Stimulated activated CD4-positive, alpha-beta T cell treated with anti-CD3 and anti-CD28 coated beads, Interleukin-1b, Interleukin-23, amount 100 ng/mL, for 24 hours (primary cell): ENCODE results near the gene KCNG2.
"Not testable (repeated sequence)": the region's sequence is repeated elsewhere in the genome, so short reads cannot be mapped to it uniquely, and the experiment has no call there.

Source experiments
- DNase-seq, 4 experiments: peaks; one replicate each; pipeline ENCODE4 v3.0.0-alpha.2; 2020; ENCODE audit warnings: low read depth in 4 of 4, low spot score in 1 of 4

The KCNG2 gene

DNA sequence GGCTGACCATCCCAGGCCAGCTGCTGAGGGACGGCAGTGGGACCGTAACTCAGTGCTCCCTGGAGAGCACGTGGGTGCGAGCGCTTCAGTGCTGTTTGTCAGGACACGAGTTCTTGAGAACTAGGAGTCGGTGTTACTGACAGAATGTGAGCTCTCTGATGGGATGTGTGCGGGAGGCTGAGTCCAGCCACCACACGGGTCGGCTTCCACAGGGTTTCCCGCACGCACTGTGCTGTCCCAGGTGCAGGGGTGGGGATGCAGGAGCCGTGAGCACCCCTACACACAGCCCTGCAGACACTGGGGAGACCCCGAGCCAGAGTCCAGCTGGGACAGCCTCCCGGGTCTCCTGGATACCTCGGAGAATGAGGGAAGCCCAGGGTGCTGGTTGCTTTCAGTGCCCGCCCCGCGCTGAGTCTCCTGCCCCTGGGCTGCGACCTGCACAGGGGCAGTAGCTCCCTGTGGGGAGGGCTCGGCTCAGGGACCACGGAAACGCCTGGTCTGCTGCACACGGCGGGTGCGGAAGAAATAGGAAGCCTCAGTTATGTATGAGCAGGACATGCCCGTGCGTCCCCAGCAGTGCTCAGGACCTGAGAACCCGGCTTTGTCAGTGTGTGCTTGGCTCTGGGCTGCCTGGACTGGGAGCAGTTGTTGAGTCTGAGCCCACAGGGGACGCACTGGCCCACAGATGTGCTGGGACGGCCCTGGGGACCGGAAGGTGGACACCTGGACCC, 71.2 kb downstream of the KCNG2 start:
- DNase-seq, result no peak

DNA sequence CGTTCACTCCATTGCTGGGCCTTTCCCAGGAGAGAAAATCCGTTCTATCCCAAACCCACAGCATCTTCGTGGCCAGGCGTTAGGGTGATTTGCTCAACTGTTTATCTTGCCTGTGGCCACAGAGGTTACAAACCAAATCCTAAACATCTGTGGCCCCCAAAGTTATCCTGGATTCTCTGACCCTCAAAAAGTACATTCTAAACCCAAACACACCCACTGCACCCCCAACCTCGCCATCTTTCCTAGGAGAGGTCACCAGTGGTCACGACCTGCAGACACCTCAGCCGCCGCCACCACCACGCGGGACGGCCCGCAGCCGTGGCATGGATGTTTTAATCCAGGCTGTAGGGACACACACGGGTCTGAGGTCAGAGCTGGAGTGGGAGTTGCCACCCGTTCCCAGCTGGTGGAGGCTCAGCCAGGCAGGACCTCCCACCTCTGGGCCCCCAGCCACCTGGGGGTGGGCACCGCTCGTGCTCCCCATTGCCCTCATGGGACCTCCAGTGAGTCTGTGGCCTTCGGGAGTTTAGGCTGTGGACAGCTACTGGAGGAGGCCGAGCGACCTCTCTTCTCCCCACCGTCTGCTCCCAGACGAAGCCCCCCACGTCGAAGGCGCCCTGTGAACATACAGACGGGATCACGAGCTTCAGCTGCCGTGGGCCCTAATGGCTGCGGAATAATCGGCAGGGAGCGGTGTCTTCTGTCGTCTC, 72.0 kb downstream of the KCNG2 start:
- no peak for DNase-seq

DNA sequence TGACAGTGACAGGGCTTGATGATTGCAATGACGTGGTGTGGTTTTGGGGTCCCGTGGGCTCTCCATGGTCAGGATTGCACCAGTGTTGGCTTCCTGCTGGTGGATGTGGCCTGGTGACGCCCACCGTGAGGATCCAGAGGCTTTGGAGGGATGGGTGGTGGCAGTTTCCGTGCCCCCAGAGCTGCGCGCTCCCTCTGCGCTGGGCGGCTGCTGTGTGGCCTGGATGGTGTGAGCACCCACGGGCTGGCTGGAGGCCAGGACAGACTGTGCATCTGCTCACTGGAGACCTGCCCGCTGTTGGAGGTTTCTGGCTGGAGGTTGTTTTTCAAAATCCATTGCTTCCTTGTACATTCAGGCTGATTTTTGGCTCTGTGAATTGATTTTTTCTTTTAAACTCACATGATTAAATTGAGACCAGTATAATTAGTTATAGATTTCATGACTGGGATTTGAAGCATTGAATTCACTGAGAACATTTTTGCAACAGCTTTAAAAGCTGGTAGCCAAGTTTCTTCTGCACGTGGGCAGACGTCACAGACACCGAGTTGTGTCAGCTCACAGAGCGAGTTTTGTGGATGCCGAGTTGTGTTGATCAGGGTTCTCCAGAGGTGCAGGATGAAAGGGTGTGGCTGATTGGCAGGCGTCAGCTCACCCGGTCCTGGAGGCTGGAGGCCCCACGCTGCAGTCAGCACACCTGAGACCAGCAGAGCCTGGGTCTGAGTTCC, 72.7 kb downstream of the KCNG2 start:
- DNase-seq, result no peak

GRCh38 chr18:79871026-79871390, 73.3 kb downstream of the KCNG2 start:
- DNase-seq, result no peak

DNA sequence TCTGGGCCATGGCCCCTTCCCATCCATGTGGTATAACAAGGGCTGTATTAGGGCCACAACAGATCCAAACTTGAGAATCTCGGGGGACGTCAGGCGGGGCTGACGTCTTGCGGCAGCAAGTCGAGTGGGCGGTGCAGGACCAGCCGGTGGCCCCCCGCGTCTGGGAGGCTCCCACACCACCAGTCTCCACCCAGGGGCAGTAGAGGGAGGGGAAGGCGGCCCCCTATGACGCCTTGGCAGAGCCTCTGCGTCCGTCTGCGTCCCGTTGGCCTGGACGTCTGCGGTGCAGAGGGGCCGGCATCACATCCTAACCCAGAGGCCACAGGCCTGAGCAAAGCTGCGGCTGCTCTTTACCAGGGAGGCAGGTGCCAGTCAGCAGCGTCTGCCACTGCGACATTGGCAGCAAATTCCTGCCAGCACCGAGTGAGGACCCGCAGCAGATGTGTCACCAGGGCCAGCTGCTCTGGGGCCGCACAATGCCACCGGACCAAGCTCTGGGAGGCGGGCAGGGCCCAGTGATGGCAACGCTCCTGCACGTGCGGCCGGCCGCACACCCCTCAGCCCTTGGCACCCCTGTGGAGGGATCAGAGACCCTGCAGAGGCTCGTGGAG, 73.8 kb downstream of the KCNG2 start:
- no peak for DNase-seq

GRCh38 chr18:79872527-79873444, 75.0 kb downstream of the KCNG2 start:
- DNase-seq, result no peak

DNA sequence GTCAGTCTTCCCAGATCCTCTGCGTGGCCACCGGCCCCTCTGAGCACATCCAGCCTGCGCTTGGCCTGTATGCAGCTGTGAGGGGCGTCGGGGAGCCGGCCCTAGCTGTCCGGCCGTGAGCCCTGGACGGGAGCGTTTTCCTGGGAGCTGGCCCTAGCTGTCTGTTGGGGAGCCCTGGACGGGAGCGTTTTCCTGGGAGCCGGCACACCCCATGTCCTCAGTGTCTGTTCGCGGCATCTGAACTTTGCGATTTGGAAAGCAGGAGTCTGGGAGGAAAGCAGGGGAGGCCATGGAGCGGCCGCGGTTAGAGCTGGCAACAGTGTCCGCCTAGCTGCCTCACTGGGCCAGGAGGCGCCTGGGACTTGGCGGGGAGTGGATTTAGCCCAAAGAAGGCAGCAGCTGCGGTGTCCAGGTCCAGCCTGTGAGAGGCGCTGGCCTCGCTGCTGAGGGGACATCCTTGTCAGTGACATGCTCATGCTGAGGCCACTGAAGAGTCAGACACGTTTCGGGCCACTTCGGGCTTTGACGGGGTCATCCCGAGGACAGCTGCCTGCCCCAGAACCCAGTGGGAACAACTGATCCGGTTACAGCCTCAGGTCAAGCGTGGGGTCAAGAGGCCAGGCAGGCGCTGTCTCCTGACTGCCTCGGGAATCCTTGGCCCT, 75.8 kb downstream of the KCNG2 start:
- DNase-seq, result no peak

- no peak for DNase-seq
Measured at GRCh38 chr18:79874553-79875530, 77.1 kb downstream of the KCNG2 start.

- DNase-seq, result no peak
Measured at GRCh38 chr18:79875531-79875919, 77.8 kb downstream of the KCNG2 start.

DNA sequence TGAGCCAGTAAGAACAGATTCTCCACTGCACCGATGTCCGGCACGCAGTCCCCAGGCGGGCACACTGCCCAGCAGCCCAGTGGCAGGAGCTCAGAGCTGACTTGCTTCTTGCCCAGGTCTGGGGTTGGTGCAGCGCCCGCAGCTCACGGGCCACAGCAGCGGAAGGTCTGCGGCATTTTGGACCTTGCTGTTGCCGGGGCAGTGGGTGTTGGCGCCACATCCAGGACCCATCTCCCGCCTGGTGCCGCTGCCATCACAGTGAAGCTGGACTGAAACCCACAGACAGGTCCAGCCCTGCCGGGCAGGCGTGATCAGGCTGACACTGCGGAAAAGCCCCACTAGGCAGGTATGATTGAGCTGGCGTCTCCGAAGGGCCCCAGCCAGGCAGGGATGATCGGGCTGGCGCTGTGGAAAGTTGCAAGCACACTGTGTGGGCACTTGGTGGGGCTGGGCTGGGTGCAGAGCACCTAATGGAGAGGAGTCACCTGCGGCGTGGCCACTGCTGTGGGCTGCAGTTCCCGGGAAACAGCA, 78.3 kb downstream of the KCNG2 start:
- DNase-seq, result no peak

GRCh38 chr18:79876497-79876896, 78.8 kb downstream of the KCNG2 start:
- DNase-seq, result no peak

DNA sequence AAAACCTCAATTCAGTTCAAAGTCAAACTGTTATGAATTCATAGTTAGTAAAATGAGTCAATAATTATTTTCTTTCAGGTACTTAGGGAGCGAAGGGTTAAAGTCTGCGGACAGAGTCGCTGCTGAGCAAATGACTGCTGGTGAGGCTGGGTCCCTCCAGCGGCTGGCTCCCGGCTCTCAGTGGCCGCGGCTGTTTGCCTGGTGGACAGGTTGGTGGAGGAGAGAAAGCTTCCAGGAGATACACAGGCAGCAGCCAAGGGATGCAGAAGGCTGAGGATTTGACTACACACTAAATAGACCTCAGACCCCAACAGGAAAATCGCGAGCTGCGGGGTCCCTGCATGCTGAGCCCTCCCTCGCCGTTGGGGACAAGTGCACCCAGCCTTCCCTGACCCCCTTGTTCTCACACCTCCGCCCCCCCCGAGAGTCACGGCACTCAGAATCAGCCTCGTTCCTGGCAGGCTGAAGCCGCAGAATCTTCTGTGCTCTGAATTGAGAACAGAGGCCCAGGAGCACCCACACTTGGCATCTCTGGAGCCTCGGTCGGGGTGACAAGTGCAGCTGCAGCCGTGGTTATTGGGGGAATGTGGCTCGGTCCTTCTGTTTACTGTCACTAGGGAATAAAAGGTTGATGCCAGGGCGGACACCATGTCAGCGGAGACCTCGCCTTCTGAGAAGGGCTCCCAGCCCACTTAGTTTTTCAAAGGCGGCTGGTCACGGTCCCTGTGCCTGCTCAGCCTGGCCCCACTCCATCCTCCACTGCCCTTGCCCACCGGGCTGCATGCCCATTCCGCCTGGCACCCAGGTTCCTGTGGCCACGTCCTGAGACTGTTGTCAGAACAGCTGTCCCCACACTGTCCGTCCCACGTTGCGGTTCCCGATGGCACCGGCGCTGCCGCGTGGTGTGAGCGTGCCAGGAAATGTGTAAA, 79.7 kb downstream of the KCNG2 start:
- DNase-seq, result no peak

DNA sequence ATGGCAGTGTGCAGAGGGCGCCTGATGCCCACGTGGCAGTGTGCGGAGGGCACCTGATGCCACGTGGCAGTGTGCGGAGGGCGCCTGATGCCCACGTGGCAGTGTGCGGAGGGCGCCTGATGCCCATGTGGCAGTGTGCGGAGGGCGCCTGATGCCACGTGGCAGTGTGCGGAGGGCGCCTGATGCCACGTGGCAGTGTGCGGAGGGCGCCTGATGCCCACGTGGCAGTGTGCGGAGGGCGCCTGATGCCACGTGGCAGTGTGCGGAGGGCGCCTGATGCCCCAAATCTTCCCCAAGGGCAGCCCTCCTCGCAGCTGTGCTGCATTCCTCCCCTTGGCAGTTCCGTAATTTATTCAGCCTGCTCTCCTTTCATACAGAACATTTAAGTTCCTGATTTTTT, 80.5 kb downstream of the KCNG2 start:
- not testable (repeated sequence) for DNase-seq

DNA sequence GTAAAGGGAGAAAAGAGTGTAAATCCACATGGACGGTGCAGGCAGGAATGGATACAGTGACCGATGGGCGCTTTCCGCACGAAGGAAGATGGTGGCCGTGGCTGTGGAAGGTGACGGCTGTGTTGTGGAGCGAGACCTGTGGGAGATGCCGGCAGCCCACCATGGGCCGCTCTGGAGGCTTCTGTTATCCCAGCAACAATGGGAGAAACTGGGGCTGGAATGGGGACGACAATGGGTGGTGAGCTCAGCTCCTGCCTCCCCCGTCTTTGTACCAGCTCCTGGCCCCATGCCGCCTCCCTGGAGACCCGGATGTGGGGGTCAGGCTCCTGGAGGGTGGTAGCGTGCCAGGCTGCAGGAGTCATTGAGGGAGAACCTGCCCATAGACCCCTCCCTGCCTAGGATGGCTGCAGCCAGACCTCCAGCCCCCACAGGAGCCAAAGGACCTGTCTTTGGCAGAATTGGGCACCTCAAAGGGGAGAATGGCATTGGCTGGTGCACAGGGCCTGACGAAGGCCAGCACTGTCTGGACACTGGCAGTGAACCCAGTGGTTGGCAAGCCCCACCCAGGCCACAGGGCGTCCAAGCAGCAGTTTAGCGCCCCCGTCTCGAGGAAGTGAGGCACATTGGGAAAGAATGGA, 81.1 kb downstream of the KCNG2 start:
- no peak for DNase-seq

DNA sequence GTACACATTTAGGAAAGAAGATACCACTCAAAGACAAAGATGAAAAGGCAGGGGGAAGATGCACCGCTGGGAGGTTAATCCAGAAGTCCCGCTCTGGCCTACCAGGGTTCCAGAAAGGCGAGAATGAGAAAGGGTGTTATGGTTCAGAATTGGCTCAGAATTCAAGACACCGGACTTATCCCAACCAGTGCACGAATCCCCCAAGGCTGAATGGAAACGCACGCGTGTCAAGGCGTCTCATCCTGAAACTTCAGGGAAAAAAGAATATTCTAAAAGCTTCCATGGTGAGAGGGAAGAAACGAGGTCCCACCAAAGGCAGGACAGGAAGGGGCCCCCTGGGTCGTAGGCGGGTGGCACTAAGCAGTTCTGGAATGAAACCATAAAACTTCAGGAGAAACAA, 81.8 kb downstream of the KCNG2 start:
- no peak for DNase-seq

DNA sequence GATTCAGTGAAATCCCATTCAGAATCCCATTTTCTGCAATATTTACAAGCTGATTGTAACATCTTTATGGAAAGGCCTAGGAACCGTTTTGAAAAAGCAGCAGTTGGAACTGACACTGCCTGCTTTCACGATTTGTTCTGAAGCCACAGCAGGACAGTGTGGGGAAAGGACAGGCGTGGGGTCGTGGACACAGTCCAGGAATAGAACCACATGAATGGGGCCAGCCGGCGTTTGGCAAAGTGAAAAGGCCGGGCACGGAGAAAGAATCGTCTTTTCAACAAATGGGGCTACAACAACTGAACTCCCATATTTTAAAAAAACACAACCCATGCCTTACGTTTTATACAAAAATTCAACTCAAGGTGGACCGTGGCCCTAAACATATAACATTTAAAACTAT, 84.0 kb downstream of the KCNG2 start:
- DNase-seq, result no peak

- DNase-seq, result no peak
Measured at GRCh38 chr18:79882522-79883241, 84.9 kb downstream of the KCNG2 start.
